Renal cortex interstitium (tissue), 11 donors: ENCODE results near the gene ESR2. TPM values are rescaled to one million over a fixed set of nuclear protein-coding genes. Genes with fewer than 3 reads are reported as not detected.
A peak's percentile ranks its signal among the peaks of the same experiment; 100 is the strongest.

Source experiments
- DNase-seq, 11 donors: peaks; one replicate each; pipeline ENCODE4 v3.0.0-alpha.2; 2013; ENCODE audit warnings: low read depth in 9 of 11, low spot score in 4 of 11; ENCODE audit errors: extremely low read depth in 1 of 11
- polyA plus RNA-seq, 3 donors: library from polyadenylated mRNA; unstranded; fragments of 120-200 nt; gene quantifications; one replicate each; pipeline ENCODE4 v1.2.1, GENCODE V29; 2013; ENCODE audit not compliant: insufficient read length in 3 of 3

Gene ESR2
- polyA plus RNA-seq, 3 donors = 1.1 to 1.7 (median 1.2) TPM

GRCh38 chr14:64279704-64280668 is 14.2 kb downstream of the ESR2 start:
- DNase-seq = no peak

GRCh38 chr14:64278458-64278857 is 15.7 kb downstream of the ESR2 start:
- no peak for DNase-seq

GRCh38 chr14:64272019-64272418 is 22.2 kb downstream of the ESR2 start:
- DNase-seq = no peak

DNA sequence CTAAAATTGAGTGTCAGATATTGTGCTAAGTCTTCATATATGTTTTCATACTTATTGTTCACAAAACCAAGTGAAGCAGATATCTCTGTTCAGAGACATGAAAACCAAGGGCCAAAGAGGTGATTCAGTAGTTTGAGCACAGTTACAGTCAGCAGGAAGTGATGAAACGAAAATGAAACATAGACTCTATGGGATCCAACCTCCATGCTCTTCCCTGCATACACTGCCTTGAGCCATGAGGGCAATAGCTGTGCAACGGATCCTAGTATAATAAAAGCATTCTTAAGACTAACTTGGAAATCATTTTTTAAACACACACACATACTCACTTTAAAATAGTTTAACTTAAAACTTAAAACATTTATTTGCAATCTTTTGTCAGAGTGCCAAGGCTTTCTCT is 27.9 kb downstream of the ESR2 start:
- no peak for DNase-seq

- DNase-seq = no peak
These were observed 28.9 kb downstream of the ESR2 start for GRCh38 chr14:64265222-64265621.

- DNase-seq = no peak
These were observed 33.8 kb downstream of the ESR2 start for GRCh38 chr14:64260418-64260817.

DNA sequence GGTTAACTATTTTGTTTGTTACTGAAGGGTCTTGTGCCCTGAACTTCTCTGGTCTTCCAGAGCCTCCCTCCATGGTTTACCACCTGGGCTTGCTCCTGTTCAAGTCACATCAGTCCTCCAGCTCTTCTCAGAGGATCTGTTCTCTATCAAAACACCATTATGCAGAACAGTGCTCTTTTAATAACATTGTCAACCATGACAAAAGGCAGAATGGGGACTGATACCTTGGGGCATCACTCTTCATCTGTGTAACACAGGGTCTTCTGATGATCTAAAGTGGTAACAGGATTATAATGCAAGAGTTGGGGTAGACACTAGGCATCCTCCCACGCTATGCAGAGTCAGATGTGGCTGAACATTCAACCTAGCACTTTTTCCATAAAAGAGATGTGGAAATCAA is 38.4 kb downstream of the ESR2 start:
- no peak for DNase-seq

DNA sequence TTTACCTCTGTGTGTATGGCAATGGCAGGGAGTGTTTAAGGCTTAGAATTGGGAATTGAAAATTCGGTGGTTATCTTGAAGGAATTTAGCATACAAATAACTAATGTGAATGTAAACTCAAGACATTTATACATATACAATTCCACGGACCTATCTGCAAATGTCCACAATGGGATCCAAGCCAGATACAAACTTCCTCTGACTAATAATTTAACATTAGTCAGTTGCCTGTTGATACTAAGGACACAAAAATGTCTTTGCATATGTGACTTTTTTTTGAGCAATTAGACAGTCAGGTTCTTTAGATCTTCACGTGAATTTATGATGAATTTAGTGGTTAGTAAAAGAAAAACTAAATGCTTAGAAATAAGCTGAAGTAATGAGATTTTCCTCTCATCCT is 40.5 kb downstream of the ESR2 start:
- DNase-seq = no peak

- DNase-seq = peak in 9 of 11 donors; percentile 15 to 54 (median 27)
These were observed 44.8 kb downstream of the ESR2 start for GRCh38 chr14:64249363-64249762.

DNA sequence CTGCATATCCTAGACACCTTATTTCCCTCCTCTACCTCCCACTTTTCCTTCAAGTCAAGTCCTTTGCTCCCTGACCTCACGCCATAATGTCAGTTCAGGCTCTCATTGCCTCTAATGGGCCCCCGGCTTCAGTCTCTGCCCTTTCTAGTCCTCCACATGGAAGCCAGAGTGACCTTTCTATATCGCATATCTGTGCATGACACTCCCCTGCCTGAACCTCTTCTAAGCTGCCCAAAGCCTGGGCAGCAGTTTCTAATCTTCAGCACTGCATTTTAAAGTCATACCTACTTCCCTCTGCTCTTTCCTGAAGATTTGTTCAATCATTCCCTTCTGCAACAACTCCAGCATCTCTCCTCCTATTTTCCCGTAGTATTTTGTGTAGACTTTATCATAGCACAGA is 45.5 kb downstream of the ESR2 start:
- no peak for DNase-seq

- no peak for DNase-seq
These were observed 47.0 kb downstream of the ESR2 start for GRCh38 chr14:64247195-64247594.

- DNase-seq = no peak
These were observed 47.5 kb downstream of the ESR2 start for GRCh38 chr14:64246688-64247087.

DNA sequence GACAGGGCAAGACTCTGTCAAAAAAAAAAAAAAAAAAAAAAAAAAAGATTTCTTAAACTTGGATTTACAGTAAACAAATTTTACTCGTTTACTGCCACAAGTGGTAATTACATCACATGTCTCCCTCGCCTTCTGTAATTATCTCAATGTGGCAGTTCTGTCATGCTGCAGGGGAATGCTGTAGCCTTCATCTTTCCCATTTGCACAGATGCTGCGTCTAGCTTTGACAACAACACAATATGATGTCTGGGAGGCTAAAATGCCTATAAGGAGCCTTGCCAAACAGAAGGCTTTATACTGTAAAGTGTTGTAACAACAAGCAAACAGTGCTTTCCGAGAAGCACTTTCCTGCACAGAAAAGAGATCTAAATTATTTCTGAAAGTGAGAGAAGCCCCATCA is 48.7 kb downstream of the ESR2 start:
- no peak for DNase-seq

DNA sequence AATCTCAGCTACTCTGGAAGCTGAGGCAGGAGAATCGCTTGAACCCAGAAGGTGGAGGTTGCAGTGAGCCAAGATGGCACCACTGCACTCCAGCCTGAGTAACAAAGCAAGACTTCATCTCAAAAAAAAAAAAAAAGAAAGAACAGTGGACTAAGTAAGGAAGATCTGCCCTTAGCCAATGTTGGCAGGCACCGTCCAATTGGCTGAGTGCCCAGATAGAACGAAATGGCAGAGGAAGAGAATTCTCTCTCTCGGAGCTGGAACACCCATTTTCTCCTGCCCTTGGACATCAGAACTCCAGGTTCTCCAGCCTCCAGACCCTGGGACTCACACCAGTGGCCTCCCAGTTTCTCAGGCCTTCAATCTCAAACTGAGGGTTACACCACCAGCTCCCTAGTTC is 49.9 kb downstream of the ESR2 start:
- DNase-seq = no peak

DNA sequence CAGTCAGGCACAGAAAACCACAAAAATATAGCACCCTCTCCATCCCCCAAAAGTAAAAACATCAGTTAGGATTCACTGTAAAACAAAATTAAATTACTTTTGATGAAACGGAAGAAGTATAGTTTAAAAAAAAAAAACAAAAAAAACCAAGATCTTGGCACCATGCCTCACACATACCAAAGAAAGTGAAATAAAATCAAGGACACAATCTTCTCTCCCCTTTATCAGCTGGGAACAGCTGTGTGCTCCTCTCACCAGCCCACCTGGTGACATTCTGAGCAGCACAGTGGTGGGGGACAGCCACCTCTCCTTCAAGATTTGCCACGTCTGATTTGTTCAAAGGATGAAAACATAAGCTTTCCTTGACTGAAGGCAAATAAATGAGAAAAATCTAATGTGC is 55.5 kb downstream of the ESR2 start:
- no peak for DNase-seq

- no peak for DNase-seq
These were observed 56.1 kb downstream of the ESR2 start for GRCh38 chr14:64238049-64238448.

DNA sequence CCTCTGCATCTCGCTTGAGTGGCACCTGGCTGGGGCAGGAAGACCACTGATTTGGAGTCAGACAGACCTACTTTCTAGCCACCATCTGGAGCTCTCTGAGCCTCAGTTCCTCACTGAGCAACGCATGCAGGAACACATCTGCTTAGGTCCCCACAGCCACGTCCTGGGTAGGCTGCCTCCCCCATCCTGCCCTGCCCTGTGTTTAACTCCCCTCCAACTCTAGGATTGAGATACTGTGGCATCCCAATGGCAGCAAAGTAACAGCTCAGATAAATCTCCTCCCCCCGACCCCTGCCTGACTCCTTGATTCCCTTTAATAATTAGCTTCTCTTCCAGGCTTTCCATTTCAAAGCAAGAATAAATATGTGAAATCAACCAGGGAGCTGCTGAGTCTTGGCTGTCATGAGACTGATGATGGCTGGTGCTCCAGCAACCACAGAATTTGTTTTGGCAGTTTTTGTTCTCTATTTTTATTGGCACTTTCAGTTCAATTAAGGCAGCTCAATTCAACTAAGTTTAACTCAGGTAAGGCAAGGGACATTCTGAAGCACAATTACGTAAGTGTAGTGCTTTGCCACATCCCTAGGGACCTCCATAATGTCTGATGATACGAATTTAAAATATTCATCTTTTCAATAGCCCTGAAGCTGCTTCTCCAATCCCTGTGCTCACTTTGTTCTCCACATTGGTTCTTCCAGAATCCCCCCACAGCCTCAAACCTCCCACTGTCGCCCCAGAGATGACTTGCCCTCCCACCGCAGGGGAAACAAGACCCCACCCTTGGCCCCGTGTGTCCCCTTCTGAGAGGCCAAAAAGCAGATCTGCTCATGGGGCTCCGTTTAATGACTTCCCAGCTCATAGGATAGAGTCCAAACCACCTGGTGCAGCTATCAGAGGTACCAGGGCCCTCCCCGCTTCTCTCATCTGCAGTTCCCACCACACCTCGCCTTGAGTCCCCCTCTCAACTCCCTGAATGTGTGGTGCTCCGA is 58.2 kb downstream of the ESR2 start:
- no peak for DNase-seq

DNA sequence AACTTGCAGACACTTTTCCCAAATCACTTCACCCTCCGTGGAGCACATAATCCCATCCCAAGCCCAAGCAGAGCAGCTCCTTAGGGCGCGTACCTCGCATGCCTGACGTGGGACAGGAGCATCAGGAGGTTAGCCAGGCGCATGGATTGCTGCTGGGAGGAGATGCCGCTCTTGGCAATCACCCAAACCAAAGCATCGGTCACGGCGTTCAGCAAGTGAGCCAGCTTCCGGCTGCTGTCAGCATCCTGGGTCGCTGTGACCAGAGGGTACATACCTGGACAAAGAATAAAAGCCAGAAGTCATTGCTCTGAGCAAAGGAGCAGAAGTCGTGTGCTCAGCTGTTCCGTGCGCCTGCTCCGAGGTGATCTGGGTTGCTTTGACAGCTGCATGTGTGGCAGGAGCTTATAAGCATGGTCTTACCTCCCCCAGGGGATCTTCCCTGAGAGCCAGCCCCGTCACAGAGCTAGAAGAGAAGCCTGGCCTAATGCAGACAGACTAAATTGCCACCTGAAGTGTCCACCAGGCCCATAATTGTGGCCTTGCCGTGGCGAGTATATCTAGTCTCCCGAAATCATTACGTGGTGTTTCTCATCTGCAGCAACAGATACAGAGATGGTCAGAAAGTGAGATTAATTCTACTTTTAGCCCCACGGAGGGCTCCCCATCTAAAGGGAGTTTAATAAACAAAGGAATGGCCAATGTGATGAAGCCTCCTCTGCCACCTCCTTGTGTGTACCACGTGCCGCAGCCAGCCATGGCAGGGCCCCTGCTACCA is 59.1 kb downstream of the ESR2 start:
- no peak for DNase-seq

DNA sequence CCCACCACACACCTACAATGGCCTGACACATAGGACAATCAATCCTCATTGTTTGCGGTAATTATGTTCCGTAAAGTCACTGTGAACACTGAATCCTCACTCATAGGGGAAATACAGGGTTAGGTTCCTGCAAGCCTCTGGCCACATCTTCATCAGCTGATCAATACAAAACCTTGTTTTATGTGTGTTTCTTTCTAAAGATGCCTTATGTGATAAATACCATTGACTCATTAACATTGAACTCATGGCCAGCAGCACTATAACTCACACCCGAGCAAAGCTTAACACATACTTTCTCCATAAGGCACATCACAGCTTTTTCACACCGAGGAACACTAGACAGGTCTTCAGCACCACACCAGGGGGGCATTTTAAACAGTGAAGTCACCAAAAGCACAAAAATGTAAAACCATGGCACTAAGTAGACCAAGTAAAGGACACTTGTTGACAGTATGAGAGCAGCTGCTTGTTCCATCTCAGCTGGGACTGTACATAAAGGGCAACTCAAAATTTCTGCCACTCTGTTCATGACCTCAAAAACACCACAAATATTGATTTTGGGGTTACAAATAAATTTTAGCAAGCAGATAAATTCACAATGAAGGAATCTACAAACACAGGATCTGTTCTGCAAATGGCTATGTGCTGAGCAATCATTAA is 60.5 kb downstream of the ESR2 start:
- no peak for DNase-seq
